Gastrocnemius medialis (tissue), 4 donors: Measurements from ENCODE around the gene FAM229A. TPM values are rescaled to one million over a fixed set of nuclear protein-coding genes. Genes with fewer than 3 reads are reported as not detected.

Experiments used
- ATAC-seq, 2 donors: fragments of 150-250 bp; one replicate each; pipeline ENCODE4 v1.9.1; 2016
- DNase-seq, 2 donors: peaks; one replicate each; pipeline ENCODE4 v3.0.0-alpha.2; 2019
- H3K27ac ChIP-seq, 4 donors: fragments of 200-600 bp; sonication (generic); 1 replicate in 1 of 4; 2 replicates in 3 of 4; pipeline ENCODE4 v1.5.1; 2016 to 2018; ENCODE audit warnings: mild to moderate bottlenecking in 2 of 4, moderate library complexity in 1 of 4
- H3K27me3 ChIP-seq, 3 donors: fragments of 200-600 bp; sonication (generic) in 2 of 3; 1 replicate in 1 of 3; 2 replicates in 2 of 3; pipeline versions ENCODE4 v1.5.1 to v1.6.0; 2016 to 2019; ENCODE audit warnings: mild to moderate bottlenecking in 1 of 3, moderate library complexity in 1 of 3
- H3K36me3 ChIP-seq, 2 donors: fragments of 200-600 bp; sonication (generic) in 1 of 2; one replicate each; pipeline ENCODE4 v1.5.1; 2017 to 2018
- H3K4me1 ChIP-seq, 2 donors: fragments of 200-600 bp; sonication (generic) in 1 of 2; one replicate each; pipeline ENCODE4 v1.5.1; 2016 to 2017; ENCODE audit warnings: mild to moderate bottlenecking in 2 of 2
- H3K4me3 ChIP-seq, 4 donors: fragments of 200-600 bp; sonication (generic) in 3 of 4; 1 replicate in 1 of 4; 2 replicates in 3 of 4; pipeline ENCODE4 v1.5.1; 2016 to 2019; ENCODE audit warnings: mild to moderate bottlenecking in 2 of 4
- H3K9me3 ChIP-seq, 3 donors: fragments of 200-600 bp; sonication (generic) in 2 of 3; 1 replicate in 1 of 3; 2 replicates in 2 of 3; pipeline ENCODE4 v1.5.1; 2016 to 2019
- CTCF ChIP-seq, 5 experiments: fragments of 450-650 bp in 3 of 5; fragments of 200-600 bp in 2 of 5; sonication (generic) in 2 of 5; IDR thresholded peaks in 4 of 5; conservative IDR thresholded peaks in 1 of 5; 1 replicate in 4 of 5; 2 replicates in 1 of 5; pipeline ENCODE4 v1.5.1; 2016 to 2019; ENCODE audit warnings: antibody characterized with exemption in 5 of 5, mild to moderate bottlenecking in 3 of 5, moderate library complexity in 3 of 5
- POLR2A ChIP-seq, 2 donors: fragments of 450-650 bp; IDR thresholded peaks; one replicate each; pipeline ENCODE4 v1.6.1; 2017; ENCODE audit warnings: antibody characterized with exemption in 2 of 2, mild to moderate bottlenecking in 2 of 2, moderate library complexity in 2 of 2
- in situ Hi-C, 4 donors: fragments of 200-750 bp; cut with MboI; loops; one replicate each; pipeline versions ENCODE4 v1.15.0 to v1.8.0; 2017; ENCODE audit warnings: low sequenced_read_pairs in 4 of 4
- intact Hi-C: fragments of 100-400 bp; cut with DNase I; formaldehyde crosslinking; loops from one replicate; pipeline ENCODE4 v1.15.1; 2023; ENCODE audit warnings: low total_unique reads
- total RNA-seq, 4 donors: library from RNA; depleted of rRNA; stranded (reverse); fragments of >200 nt; gene quantifications; one replicate each; pipeline versions ENCODE4 v1.1.0 to v1.2.3, GENCODE V29; 2016

Gene FAM229A
- total RNA-seq, 4 donors from 2014 or later = 0.81 to 13.4 (median 2.0) TPM

- no peak for TF ChIP-seq POLR2A (IDR thresholded peaks at IDR 0.05)
- no peak for TF ChIP-seq CTCF (IDR thresholded peaks at IDR 0.05 in 4 of 5, conservative IDR thresholded peaks at IDR 0.05 in 1 of 5)
- no peak for ATAC-seq
Measured at GRCh38 chr1:32380057-32380456, 17.8 kb upstream of the FAM229A start.

GRCh38 chr1:32377541-32378220 is 15.4 kb upstream of the FAM229A start:
- H3K4me1 ChIP-seq = no peaks in the 10 kb centered on the region
- no peak overlapping the region for H3K4me3 ChIP-seq
- ATAC-seq (no peak), DNase-seq (no peak)
- in situ Hi-C loops = no loop called here
- TF ChIP-seq CTCF (IDR thresholded peaks at IDR 0.05 in 4 of 5, conservative IDR thresholded peaks at IDR 0.05 in 1 of 5) = no peak
- TF ChIP-seq POLR2A (IDR thresholded peaks at IDR 0.05) = no peak
- H3K9me3 ChIP-seq = no peaks in the 10 kb centered on the region
- intact Hi-C loops = no loop called here
- no peaks in the 10 kb centered on the region for H3K27me3 ChIP-seq
- H3K27ac ChIP-seq = no peak overlapping the region
- H3K36me3 ChIP-seq = peaks cover 0 to 100% of the 10 kb centered on the region in 2 donors

More at GRCh38 chr1:32380057-32380456, 17.8 kb upstream of the FAM229A start:
- Histone ChIP-seq H3K9me3 (no peaks in the 10 kb centered on the region), H3K36me3 (peaks cover 0 to 100% of the 10 kb centered on the region in 2 donors), H3K4me1 (no peaks in the 10 kb centered on the region), H3K4me3 (no peak overlapping the region), H3K27ac (no peak overlapping the region), H3K27me3 (no peaks in the 10 kb centered on the region)
- no peak for DNase-seq
- in situ Hi-C loops (no loop called here), intact Hi-C loops (no loop called here)

- TF ChIP-seq POLR2A (IDR thresholded peaks at IDR 0.05) (no peak), CTCF (IDR thresholded peaks at IDR 0.05 in 4 of 5, conservative IDR thresholded peaks at IDR 0.05 in 1 of 5) (no peak)
- H3K27ac ChIP-seq = no peak overlapping the region
- H3K9me3 ChIP-seq = no peaks in the 10 kb centered on the region
- peaks cover 0 to 98% of the 10 kb centered on the region in 2 donors for H3K36me3 ChIP-seq
- in situ Hi-C loops = no loop called here
- no peak overlapping the region for H3K4me3 ChIP-seq
- no peak for DNase-seq
- no peak for ATAC-seq
- no peaks in the 10 kb centered on the region for H3K27me3 ChIP-seq
- H3K4me1 ChIP-seq = no peaks in the 10 kb centered on the region
- intact Hi-C loops = no loop called here
Measured at GRCh38 chr1:32376199-32376598, 13.9 kb upstream of the FAM229A start.

GRCh38 chr1:32373996-32374592 is 11.8 kb upstream of the FAM229A start:
- DNase-seq (no peak), ATAC-seq (no peak)
- H3K27me3 ChIP-seq = no peaks in the 10 kb centered on the region
- no peak overlapping the region for H3K27ac ChIP-seq
- TF ChIP-seq POLR2A (IDR thresholded peaks at IDR 0.05) (no peak), CTCF (IDR thresholded peaks at IDR 0.05 in 4 of 5, conservative IDR thresholded peaks at IDR 0.05 in 1 of 5) (no peak)
- no peaks in the 10 kb centered on the region for H3K4me1 ChIP-seq
- intact Hi-C loops (no loop called here), in situ Hi-C loops (no loop called here)
- H3K4me3 ChIP-seq = no peak overlapping the region
- no peaks in the 10 kb centered on the region for H3K9me3 ChIP-seq
- peaks cover 0 to 95% of the 10 kb centered on the region in 2 donors for H3K36me3 ChIP-seq
